Tibial nerve (tissue), 4 donors: ENCODE results near the gene MED9. TPM values are rescaled to one million over a fixed set of nuclear protein-coding genes. Genes with fewer than 3 reads are reported as not detected.
"Not testable (repeated sequence)": the region's sequence is repeated elsewhere in the genome, so short reads cannot be mapped to it uniquely, and the experiment has no call there.

ENCODE experiments used
- DNase-seq, 2 donors: peaks; one replicate each; pipeline ENCODE4 v3.0.0-alpha.2; 2019; ENCODE audit warnings: low spot score in 2 of 2
- H3K27ac ChIP-seq, 4 donors: fragments of 200-600 bp; sonication (generic) in 3 of 4; one replicate each; pipeline ENCODE4 v1.5.1; 2017 to 2019; ENCODE audit warnings: mild to moderate bottlenecking in 1 of 4
- H3K27me3 ChIP-seq, 2 donors: fragments of 200-600 bp; sonication (generic) in 1 of 2; one replicate each; pipeline versions ENCODE4 v1.5.1 to v1.6.0; 2017 to 2019
- H3K36me3 ChIP-seq, 3 donors: fragments of 200-600 bp; sonication (generic); one replicate each; pipeline ENCODE4 v1.5.1; 2018 to 2019
- H3K4me1 ChIP-seq, 4 donors: fragments of 200-600 bp; sonication (generic) in 3 of 4; one replicate each; pipeline ENCODE4 v1.5.1; 2017 to 2019
- H3K4me3 ChIP-seq, 4 donors: fragments of 200-600 bp; sonication (generic) in 3 of 4; one replicate each; pipeline ENCODE4 v1.5.1; 2017 to 2019; ENCODE audit warnings: mild to moderate bottlenecking in 1 of 4, moderate library complexity in 1 of 4
- H3K9me3 ChIP-seq, 4 donors: fragments of 200-600 bp; sonication (generic) in 3 of 4; one replicate each; pipeline ENCODE4 v1.5.1; 2017 to 2019
- CTCF ChIP-seq, 5 experiments: fragments of 200-600 bp in 3 of 5; fragments of 450-650 bp in 2 of 5; sonication (generic) in 3 of 5; IDR thresholded peaks; one replicate each; pipeline ENCODE4 v1.5.1; 2016 to 2019; ENCODE audit warnings: antibody characterized with exemption in 5 of 5, mild to moderate bottlenecking in 3 of 5, moderate library complexity in 2 of 5
- EP300 ChIP-seq, 2 donors: sonication (generic); formaldehyde crosslinking; IDR thresholded peaks; one replicate each; pipeline ENCODE4 v1.6.1; 2017; ENCODE audit warnings: antibody characterized with exemption in 2 of 2, mild to moderate bottlenecking in 1 of 2
- POLR2A ChIP-seq, 2 donors: fragments of 450-650 bp; IDR thresholded peaks; one replicate each; pipeline ENCODE4 v1.6.1; 2017; ENCODE audit warnings: antibody characterized with exemption in 2 of 2, mild to moderate bottlenecking in 2 of 2, moderate library complexity in 2 of 2
- WGBS, 2 donors: methylation state at CpG; one replicate each; pipeline ENCODE4 v1.1.5; 2018; 5-methylcytosine and 5-hydroxymethylcytosine counted together
- total RNA-seq, 4 donors: library from RNA; depleted of rRNA; stranded (reverse); fragments of >200 nt; gene quantifications; one replicate each; pipeline ENCODE4 v1.1.0, GENCODE V29; 2016

The MED9 gene
- total RNA-seq: 10 to 100 TPM in 3 of 4 donors, 1 to 10 TPM in 1; 8.0 to 17.5 (median 13.6) TPM

GRCh38 chr17:17476865-17477467 lies at the start of gene MED9:
MED9 (plus strand) TSS chr17:17477000; CDS start chr17:17477042, 42 bp downstream.
- H3K36me3 ChIP-seq: peaks cover 0 to 14% (median 0%) of the 10 kb centered on the region in 3 donors
- WGBS, 2 donors: 1% methylated on average over 26 to 41 of the region's 47 CpGs
- H3K4me3 ChIP-seq: peak within 1 kb of the TSS; percentile 61 to 95 (median 80)
- peak within 1 kb of the TSS; percentile 58 to 93 (median 92) for H3K27ac ChIP-seq
- H3K4me1 ChIP-seq: peaks cover 0 to 40% (median 19%) of the 10 kb centered on the region in 4 donors
- TF ChIP-seq CTCF (IDR thresholded peaks at IDR 0.05): peak in 2 of 5 experiments; percentile 29 to 31
- peak; percentile 75 to 93 for TF ChIP-seq EP300 (IDR thresholded peaks at IDR 0.05)
- peak in 1 of 2 donors; percentile 48 for TF ChIP-seq POLR2A (IDR thresholded peaks at IDR 0.05)
- no peaks in the 10 kb centered on the region for H3K9me3 ChIP-seq
- peak; percentile 85 to 89 for DNase-seq
- no peaks in the 10 kb centered on the region for H3K27me3 ChIP-seq

GRCh38 chr17:17429222-17429621 lies 47.6 kb upstream of the MED9 start:
- H3K9me3 ChIP-seq: peaks cover 0 to 6% (median 0%) of the 10 kb centered on the region in 4 donors
- H3K4me3 ChIP-seq: no peak overlapping the region
- no peaks in the 10 kb centered on the region for H3K4me1 ChIP-seq
- H3K36me3 ChIP-seq: no peaks in the 10 kb centered on the region
- DNase-seq: no peak
- H3K27me3 ChIP-seq: no peaks in the 10 kb centered on the region
- TF ChIP-seq EP300 (IDR thresholded peaks at IDR 0.05): no peak
- no peak for TF ChIP-seq CTCF (IDR thresholded peaks at IDR 0.05)
- TF ChIP-seq POLR2A (IDR thresholded peaks at IDR 0.05): no peak
- H3K27ac ChIP-seq: no peak overlapping the region
- 80 to 84% methylated on average over 2 of the region's 2 CpGs for WGBS, 2 donors

- not testable (repeated sequence) for H3K4me3 ChIP-seq, H3K27ac ChIP-seq, H3K9me3 ChIP-seq, DNase-seq, H3K4me1 ChIP-seq, H3K36me3 ChIP-seq, H3K27me3 ChIP-seq
- WGBS, 2 donors: 93 to 95% methylated on average over 3 of the region's 4 CpGs
Measured at GRCh38 chr17:17430924-17431323, 45.9 kb upstream of the MED9 start.

GRCh38 chr17:17431605-17432004 lies 45.2 kb upstream of the MED9 start:
- Histone ChIP-seq H3K27me3 (no peaks in the 10 kb centered on the region), H3K27ac (no peak overlapping the region), H3K9me3 (no peaks in the 10 kb centered on the region), H3K4me3 (no peak overlapping the region), H3K36me3 (no peaks in the 10 kb centered on the region), H3K4me1 (no peaks in the 10 kb centered on the region)
- 58 to 70% methylated on average over 6 of the region's 6 CpGs for WGBS, 2 donors
- DNase-seq: no peak
- TF ChIP-seq EP300 (IDR thresholded peaks at IDR 0.05) (no peak), POLR2A (IDR thresholded peaks at IDR 0.05) (no peak), CTCF (IDR thresholded peaks at IDR 0.05) (no peak)

GRCh38 chr17:17433000-17433703 lies 43.6 kb upstream of the MED9 start:
- H3K4me3 ChIP-seq: no peak overlapping the region
- DNase-seq: no peak
- H3K27me3 ChIP-seq: no peaks in the 10 kb centered on the region
- H3K4me1 ChIP-seq: no peaks in the 10 kb centered on the region
- WGBS, 2 donors: 56 to 60% methylated on average over 6 of the region's 6 CpGs
- no peaks in the 10 kb centered on the region for H3K9me3 ChIP-seq
- no peak overlapping the region for H3K27ac ChIP-seq
- TF ChIP-seq CTCF (IDR thresholded peaks at IDR 0.05): no peak
- TF ChIP-seq EP300 (IDR thresholded peaks at IDR 0.05): no peak
- no peak for TF ChIP-seq POLR2A (IDR thresholded peaks at IDR 0.05)
- H3K36me3 ChIP-seq: no peaks in the 10 kb centered on the region
